ENCODE measurements around the gene CIITA.

CIITA gene

DNA sequence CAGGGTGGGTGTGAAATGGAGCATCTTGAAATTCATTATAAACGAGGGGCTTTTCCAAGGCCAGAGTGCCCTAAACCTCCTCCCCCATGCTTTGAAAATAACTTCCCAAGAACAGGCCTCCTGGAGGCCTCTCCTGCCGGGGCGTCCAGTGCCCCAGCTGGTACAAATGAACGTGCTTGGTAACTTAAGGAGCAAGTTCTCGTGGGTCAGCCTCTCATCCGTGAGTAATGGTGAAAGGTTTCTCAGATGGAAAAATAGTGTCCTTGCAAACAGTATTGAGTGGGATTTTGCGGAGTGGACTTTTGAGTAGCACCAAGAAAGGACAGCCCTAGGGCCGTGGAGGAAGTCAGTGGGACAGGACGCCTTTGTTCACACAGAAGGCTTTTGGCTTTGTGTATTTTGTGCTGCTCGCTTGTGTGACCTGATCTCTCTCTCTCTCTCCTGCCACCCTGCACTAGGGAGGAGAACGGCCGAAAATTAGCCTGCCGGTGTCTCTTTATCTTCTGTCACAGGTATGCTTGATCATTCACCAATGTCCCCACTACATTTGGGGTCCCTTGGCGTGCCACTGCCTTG is 102.0 kb downstream of the CIITA start:
- DNase-seq (ENCODE audit: low read depth in 3 of 3), result no peak

DNA sequence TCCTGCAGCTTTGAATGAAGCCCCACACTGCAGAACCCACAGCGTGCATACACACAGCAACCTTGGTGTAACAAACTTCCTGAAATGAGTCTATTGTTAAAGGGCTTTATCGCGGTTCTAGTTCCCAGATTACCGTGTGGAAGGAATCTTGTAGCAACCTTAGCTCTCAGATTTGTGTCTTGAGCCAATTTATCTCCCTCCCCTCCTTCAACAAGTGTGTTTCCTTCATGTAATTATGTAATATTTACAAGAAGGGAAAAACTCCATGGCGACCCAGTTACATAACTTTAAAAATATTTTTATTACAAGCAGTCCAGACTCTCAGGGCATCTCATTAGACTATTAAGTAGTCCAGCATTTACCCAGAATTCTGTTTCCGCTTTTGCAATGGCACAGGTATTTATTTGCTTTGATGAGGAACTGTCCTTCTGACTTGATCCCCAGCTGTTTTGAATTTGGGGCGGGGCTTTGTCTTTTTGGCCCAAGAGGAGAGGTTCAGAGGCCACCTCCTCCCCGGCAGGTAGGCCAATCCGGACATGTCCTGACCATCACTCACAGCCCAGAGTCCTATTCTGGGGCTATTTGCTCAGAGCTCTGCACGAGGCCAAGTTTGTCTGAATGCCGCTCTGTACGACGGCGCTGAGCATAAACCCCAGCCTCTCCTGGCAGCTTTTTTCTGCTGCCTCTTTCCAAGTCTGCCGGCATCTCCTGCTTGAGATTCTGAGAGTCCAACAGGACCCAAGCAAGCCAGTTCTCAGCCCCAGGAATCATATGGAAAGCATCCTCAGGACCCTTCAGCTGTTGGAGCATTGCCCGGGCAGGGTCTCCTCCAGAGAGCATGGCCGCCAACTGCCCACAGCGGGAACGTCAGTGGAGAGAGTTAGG is 103.0 kb downstream of the CIITA start:
- DNase-seq (ENCODE audit: low read depth in 3 of 3), result no peak

DNA sequence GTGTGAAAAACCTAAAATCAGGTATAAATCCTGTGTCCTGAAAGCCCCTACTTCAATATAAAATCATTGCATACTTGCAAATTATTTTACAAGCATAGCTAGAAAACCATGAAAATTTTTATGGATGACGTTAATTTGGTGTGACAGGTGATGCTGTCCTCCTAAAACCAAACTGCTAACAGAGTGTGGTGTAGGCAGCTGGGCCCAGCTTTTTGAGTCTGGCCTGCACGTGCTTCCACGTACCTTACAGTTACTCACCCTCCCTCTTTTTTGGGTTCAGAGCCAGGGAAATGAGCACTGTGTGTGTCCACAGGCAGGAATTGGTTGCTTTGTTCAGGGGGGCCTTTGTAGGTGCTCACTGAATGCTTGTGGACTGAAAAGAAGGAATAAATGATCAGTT is 103.8 kb downstream of the CIITA start:
- no peak for DNase-seq (ENCODE audit: low read depth in 3 of 3)

DNA sequence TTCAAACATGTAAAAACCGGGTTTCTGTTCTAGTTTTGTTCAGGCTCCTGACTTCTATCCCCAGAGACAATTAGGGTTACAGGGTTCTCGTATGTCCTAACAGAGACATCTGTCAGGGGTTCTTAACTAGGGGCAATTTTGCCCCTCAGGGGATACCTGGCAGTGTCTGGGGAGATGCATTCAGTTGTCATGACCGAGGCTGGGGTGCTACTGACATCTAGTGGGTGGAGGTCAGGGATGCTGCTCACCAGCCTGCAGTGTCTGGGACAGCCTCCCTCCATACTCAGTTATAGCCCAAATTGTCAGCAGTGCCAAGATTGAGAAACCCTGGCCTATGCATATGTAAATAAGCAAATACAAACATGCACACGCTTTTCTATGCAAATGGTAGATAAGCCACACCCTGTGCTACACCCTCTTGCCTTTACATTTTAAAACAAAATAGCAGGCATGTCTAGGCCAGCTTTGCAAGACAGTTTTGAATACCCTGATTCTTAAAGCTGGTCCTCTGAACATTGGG is 104.8 kb downstream of the CIITA start:
- DNase-seq (ENCODE audit: low read depth in 3 of 3), result peak in 1 of 3 experiments; percentile 55

DNA sequence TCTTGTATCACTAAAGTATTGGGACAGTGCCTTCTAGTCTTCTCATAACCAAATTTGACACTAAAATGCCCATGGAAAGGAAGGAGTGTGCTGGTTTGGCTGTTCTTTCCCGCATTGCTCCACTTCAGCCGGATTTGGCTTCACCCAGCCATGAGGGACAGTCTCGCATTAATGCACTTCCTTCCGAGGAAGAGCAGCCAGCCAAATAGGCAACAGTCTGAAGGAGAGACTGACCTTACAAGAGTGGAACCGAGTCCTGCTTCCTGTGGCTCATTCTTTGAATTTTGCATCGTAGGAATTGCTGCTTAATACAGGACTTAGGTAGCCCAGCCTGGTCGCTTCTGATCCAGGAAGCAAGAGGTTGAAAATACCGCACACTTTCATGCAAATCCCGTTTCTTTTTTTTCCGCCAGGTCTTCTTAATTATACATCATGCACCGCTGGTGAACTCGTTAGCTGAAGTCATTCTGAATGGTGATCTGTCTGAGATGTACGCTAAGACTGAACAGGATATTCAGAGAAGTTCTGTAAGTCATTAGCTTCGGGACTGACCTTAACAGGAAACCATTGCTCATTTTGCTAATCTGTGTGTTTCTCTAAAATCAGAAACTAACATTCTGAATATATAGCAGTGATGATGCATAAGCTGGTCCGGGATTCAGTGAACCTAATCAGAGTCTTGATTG is 105.6 kb downstream of the CIITA start:
- DNase-seq (ENCODE audit: low read depth in 3 of 3), result no peak

DNA sequence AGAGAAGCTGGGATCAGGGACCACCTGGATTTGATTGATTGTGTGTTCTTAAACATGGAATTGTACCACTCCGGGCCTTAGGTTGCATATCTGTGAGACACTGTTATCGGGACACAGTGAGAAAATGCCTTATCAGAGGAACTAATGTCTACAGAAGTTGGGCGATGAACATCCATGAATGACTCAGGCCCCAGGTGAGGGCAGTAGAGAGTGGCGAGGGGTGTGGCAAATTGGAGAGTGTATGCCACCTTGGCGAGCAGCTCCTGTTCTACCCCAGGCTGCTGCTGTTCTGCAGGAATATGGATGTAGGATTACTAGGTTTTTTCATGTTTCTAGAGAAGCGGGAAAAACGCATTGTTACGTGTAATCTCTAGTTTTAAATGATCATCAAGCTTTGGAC is 106.2 kb downstream of the CIITA start:
- no peak for DNase-seq (ENCODE audit: low read depth in 3 of 3)

DNA sequence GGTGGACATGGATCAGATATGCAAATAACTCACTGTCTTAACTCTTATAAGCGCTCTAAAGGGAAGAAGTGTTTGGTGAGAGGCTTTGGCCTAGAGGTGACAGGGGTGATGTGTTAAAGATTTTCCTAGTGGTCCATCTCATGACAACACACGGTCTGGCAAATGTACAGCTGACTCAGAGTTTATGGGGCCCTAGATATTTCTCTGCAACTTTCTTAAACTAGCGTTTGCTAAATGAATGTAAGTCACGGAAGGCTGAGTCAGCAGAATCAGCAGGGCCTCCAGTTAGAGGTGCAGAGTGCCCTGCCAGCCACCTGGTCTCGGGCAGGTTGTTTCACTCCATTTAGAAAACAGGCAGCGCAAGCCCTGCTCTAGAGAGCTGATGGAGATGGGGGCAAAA is 107.5 kb downstream of the CIITA start:
- DNase-seq (ENCODE audit: low read depth in 3 of 3), result no peak
